HG03108 (cell line): Measurements from ENCODE around the gene TBC1D22A.

Experiments used
- ATAC-seq: cut with Tn5 transposase; IDR thresholded peaks from one replicate; pipeline ENCODE4 v1.9.1; 2021; ENCODE audit warnings: moderate library complexity; ENCODE audit not compliant: unreplicated experiment

TBC1D22A gene

GRCh38 chr22:47006433-47006832 is 244.0 kb downstream of the TBC1D22A start:
- ATAC-seq = no peak

- ATAC-seq = no peak
Observed at GRCh38 chr22:47006869-47007268, 244.4 kb downstream of the TBC1D22A start.

DNA sequence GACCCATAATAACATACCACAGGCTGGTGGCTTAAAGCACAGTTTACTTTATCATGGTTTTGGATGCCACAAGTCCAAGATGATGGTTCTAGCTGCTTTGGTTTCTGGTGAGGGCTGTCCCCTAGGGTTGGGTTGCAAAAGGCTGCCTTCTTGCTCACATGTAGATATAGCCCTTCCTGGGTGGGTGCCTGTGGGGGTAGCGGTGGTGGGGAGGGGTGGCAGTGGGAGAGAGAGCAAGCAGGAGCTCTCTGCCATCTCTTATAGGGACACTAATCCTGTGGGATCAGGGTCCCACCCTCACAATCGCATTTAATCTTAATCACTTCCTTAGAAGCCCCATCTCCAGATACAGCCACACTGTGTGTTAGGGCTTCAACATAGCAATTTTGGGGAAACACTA is 245.0 kb downstream of the TBC1D22A start:
- no peak for ATAC-seq

- no peak for ATAC-seq
Observed at GRCh38 chr22:47008208-47008885, 245.9 kb downstream of the TBC1D22A start.

GRCh38 chr22:47009304-47010101 is 247.1 kb downstream of the TBC1D22A start:
- ATAC-seq = no peak

- no peak for ATAC-seq
Observed at GRCh38 chr22:47010211-47010610, 247.8 kb downstream of the TBC1D22A start.

- ATAC-seq = no peak
Observed at GRCh38 chr22:47011131-47011858, 248.8 kb downstream of the TBC1D22A start.

GRCh38 chr22:47011859-47012258 is 249.4 kb downstream of the TBC1D22A start:
- ATAC-seq = no peak

DNA sequence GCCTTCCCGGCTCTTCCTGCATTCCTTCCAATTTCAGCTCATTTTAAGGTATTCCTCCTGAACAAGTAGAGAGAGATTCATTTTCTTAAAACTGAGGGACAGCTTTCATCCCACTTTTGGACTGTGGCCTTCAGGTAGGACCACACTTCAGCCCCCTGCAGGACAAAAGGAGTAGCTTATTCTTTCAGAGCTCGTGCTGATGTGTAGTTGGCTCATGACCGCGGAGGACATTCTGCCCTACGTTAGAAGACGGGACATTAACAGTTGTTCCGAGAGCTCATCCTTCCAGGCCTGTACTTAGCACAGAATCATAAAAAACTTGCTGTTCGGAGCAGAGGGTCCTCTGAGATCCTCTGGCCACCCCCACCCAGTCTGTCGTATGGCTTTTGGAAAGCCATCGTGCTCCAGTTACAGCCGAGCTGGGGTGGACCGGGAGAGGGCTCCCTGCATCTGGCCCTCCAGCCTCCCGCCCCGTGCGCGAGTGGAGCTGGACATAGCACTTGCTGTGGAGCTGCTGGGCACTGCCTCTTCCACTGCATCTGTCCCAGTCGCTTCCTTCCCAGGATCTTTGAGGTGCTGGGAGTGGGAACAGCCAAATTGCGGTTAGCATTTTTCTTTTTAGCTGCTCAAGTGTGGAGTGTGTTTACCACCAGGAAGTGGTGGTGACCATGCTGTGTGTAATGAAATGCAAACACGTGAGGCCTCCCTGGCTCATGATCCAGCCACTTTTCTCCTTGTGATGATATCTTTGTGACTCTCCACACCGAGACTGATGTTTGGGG is 250.3 kb downstream of the TBC1D22A start:
- ATAC-seq = no peak

DNA sequence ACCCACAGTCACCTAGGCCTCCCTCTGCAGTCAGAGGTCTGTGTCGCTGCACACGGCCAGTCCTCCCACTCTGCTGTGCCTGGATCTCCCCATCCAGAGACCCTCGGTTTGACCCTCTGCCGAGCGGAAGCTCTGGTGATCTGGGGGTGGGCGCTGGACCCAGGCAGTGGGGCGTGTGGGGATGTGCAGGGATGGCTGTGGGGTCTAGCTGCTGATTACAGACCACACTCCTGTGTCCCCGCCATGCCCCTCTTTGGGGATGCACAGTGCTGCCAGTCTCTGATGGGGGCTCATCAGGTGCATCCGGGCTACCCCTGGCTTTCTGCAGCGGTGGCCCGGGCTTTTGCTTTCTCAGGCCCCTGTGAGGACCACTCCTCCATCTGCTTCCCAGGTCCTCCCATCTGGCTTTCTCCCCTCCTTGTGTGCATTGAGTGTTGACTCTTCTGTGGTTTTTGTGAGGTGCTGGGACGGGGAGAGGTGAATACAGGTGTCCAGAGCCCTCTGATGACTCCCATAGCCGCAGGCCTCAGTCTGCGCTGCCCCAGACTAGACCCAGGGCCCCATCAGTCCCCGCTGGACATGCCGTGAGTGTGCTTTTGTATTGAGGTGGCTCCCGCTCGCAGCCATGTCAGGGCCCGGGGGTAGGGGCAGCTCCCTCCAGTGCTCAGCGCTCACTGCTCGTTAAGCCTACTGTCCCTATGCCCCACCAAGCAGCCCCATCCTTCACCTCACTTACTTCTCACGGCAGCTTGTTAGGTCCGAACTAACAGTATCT is 251.6 kb downstream of the TBC1D22A start:
- ATAC-seq = no peak

- ATAC-seq = no peak
Observed at GRCh38 chr22:47014636-47015345, 252.3 kb downstream of the TBC1D22A start.

- ATAC-seq = no peak
Observed at GRCh38 chr22:47015589-47016178, 253.2 kb downstream of the TBC1D22A start.

GRCh38 chr22:47016631-47017030 is 254.2 kb downstream of the TBC1D22A start:
- ATAC-seq = no peak

DNA sequence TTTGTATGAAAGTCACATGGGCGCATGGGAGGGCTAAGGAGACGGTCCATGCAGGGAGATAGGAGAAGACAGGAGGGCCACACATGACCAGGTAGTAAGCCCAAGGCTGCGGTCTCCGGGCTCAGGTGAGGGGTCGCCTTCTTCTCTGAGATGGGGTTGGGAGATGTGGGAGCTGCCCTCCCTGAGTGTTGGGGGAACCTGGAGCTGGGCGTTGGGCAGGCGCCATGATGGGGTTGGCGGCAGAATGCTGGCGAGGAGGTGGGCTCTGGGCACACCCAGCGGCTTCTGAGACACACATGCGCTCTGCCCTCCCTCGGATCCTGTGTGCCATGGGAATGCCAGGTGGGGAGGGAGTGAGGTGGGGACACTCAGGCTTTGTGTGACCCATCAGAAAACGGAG is 254.8 kb downstream of the TBC1D22A start:
- ATAC-seq = no peak

DNA sequence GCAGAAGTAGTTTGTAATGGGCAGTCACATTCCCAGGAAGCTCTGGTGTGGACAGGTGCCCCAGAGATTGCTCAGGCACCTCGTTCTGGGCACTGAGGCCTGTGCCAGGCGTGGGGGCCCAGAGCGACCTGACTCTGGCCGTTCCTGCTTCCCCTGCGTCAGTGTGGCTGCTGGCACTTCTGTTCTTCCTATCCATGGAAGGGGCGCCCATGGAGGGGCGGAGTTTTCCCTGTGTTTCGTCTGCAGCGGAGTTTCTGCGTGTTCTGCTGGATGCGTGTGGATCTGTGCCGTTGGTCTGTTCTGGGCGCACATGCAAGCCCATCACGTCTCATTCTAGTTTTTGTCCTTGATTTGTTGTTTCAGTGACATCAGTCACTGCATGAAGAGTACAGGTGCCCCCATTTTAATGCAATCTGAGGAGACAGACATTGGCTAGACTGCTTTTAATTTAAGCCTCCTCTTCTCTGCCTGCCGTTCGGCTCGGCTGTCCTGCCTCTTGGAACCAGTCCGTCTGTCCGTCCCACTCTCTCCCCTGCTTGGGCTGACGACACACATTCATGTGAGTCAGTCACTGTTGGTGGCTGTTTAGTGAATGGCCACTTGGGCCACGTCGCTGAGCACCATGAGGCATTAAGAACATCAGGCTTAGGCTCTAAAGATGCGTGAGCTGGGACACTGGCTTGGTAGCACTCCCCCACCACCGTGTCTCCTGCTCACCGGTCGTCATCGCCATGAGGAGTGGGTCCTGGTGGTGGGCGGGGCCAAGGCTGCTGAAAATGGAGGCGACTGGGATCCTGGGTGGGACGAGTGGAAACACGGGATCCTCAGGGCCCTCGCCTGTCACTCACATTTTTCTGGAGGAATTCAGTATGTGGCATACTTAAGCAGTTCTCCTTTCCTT is 255.8 kb downstream of the TBC1D22A start:
- no peak for ATAC-seq

- no peak for ATAC-seq
Observed at GRCh38 chr22:47019012-47019790, 256.8 kb downstream of the TBC1D22A start.

GRCh38 chr22:47020166-47020565 is 257.7 kb downstream of the TBC1D22A start:
- no peak for ATAC-seq
